ENCODE results near the gene GLB1L3. TPM values are rescaled to one million over a fixed set of nuclear protein-coding genes. Genes with fewer than 3 reads are reported as not detected.
"Not testable (repeated sequence)": the region's sequence is repeated elsewhere in the genome, so short reads cannot be mapped to it uniquely, and the experiment has no call there.

Gene GLB1L3
- total RNA-seq, 2 donors from 2014 or later: 7.3 to 19.3 TPM

DNA sequence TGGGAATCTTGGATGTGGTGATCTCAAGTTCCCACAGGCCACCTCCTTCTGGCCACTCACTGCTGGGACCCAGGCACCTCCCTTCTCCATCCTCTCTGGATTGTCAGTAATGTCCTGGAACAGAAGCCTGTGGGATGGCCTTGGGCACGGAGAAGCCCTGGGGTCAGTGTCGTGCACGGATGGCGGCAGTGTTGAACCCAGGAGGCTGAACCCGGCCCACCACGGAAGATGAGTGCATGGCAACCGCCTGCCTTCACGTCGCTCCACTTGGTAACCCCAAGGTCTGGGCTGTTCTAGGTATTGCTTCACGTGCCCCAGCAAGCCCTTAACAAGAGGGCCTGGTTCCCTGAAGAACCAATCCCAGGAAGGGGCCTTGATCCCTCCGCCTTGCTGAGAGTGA is 30.1 kb upstream of the GLB1L3 start:
- no peaks in the 10 kb centered on the region for H3K9me3 Mint-ChIP-seq
- peaks cover 0 to 4% of the 10 kb centered on the region in 2 donors for H3K36me3 Mint-ChIP-seq
- peak overlapping the region; percentile 40 to 58 for H3K27ac Mint-ChIP-seq
- ATAC-seq (no peak), DNase-seq (ENCODE audit: low spot score in 2 of 2) (no peak)

DNA sequence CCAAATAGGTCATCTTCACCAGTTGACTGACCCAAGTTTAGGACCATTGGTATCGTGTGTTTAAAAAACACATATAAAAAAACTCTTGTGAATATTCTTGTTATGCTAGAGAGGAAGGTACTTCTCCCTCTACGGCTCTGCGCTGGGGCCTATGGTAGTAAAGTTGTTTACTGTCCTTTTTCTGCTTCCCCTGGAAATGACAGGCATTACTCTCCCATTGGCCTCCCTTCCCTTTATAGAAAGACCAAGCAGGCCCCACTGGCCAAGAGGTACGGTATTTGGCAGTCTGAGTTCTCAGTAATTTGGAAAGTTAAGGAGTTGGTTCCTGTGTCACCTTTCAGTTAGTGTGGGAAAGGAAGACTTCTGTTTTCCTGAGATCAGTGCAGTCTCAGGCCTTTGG is 29.5 kb upstream of the GLB1L3 start:
- ATAC-seq (no peak), DNase-seq (ENCODE audit: low spot score in 2 of 2) (no peak)
- peaks cover 0 to 4% of the 10 kb centered on the region in 2 donors for H3K36me3 Mint-ChIP-seq
- H3K27ac Mint-ChIP-seq: peak overlapping the region; percentile 40 to 58
- H3K9me3 Mint-ChIP-seq: no peaks in the 10 kb centered on the region

DNA sequence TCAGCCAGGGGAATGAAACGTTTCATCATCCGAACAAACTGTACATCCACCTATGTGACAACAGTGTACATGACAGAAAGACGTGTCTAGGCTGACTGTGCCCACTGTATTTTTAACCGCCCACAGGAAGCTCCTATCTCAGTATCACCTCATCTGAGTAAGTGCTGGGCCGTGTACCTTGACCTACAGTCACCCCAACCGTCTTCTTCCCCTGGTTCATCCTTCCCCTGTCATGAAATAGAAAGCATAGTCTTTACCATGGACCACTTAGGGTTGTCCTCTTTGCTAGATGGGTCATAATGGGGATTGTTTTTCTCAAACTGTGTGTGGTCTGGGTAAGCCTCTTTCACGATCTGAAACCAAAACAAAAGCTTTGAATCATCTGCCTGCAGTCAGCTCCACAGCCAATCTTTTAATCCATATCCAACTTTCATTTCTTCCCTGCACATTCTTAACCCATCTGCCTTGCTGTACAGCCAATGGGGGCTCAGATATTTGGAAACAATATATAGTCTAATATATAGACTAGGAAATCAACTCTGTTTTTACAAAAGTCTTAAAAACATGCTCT is 27.2 kb upstream of the GLB1L3 start:
- H3K9me3 Mint-ChIP-seq: no peaks in the 10 kb centered on the region
- peak overlapping the region; percentile 40 to 45 for H3K27ac Mint-ChIP-seq
- ATAC-seq (peak; percentile 12 to 14), DNase-seq (ENCODE audit: low spot score in 2 of 2) (no peak)
- peaks cover 4 to 12% of the 10 kb centered on the region in 2 donors for H3K36me3 Mint-ChIP-seq

DNA sequence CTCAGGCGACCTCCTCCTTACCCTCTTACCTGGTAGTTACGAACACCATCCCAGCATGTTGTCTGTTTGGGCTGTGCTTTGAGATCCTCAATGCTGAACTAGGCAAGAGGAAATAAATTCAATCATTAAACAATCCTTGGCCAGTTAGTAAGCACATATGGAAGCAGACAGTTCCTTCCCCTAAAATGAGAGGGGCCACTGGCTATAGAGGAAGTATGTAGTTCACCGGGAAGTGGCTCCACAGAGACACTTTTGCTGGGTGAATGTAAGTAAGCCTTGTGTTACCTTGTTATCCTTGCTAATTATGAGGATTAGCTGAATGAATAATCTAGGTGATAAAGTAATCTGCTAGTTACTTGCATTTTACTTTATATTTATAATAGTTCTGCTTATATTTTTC is 25.9 kb upstream of the GLB1L3 start:
- DNase-seq (ENCODE audit: low spot score in 2 of 2) (no peak), ATAC-seq (no peak)
- no peaks in the 10 kb centered on the region for H3K9me3 Mint-ChIP-seq
- peaks cover 4 to 12% of the 10 kb centered on the region in 2 donors for H3K36me3 Mint-ChIP-seq
- no peak overlapping the region for H3K27ac Mint-ChIP-seq

DNA sequence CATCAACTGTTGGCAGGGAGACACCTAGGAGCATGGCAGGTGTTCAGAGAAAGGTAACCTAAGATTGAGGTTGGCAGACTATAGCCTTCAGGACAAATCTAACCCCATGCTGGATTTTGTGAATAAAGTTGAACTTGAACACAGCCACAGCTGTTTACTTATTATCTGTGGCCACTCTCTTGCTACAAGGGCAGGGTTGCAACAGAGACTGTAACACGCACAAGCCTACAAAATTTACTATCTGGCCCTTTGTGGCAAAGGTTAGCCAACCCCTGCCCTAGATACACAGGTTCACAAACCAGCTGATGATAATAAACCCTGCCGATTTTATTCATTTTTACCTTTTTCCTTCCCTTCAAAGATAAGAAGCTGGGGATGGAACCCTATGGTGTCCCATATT is 25.5 kb upstream of the GLB1L3 start:
- Mint-ChIP-seq H3K27ac (peak overlapping the region in 1 of 2 donors; percentile 45), H3K36me3 (peaks cover 4 to 12% of the 10 kb centered on the region in 2 donors), H3K9me3 (no peaks in the 10 kb centered on the region)
- no peak for ATAC-seq
- no peak for DNase-seq (ENCODE audit: low spot score in 2 of 2)

DNA sequence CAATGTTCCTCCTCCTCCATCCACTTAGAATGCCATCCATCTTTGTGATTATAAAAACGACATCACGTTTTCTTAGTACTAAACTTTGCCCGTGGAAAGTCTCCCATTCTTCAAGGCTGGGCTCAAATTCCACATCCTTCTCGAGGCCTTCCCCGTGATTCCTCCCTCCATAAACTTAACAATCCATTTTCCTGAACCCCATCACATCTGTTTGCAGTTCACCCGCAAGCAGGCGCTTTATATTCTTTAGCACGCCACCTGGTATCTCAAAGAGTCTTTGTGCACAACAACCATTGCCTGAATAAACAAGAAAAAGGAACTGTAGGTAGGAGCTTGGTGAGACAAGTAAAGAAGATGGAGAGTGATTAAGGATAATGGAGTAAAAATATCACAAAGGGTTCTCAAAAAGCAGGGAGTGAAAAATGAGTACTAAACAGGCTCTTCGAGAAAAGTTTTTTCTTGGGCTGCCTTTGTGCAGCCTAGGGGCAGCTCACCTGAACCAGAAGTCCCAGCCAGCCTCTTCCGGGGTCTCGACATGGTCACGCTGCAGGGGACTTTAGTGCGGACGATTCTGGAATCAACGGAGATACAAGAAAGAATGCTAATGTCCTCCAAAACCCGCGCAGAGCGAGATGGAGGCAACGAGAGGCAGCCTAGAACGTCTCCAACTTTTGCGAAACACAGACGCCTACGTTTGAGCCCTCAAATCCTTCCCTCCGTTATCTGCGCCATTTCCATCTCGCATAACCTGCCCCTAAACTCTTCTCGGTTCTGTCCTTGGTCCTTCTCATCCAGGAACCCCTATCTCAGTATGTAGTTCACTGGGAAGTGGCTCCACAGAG is 23.6 kb upstream of the GLB1L3 start:
- Mint-ChIP-seq H3K9me3 (no peaks in the 10 kb centered on the region), H3K27ac (peak overlapping the region; percentile 89 to 91), H3K36me3 (peaks cover 4 to 12% of the 10 kb centered on the region in 2 donors)
- ATAC-seq: peak; percentile 19 to 26
- DNase-seq (ENCODE audit: low spot score in 2 of 2): peak in 1 of 2 donors; percentile 36

DNA sequence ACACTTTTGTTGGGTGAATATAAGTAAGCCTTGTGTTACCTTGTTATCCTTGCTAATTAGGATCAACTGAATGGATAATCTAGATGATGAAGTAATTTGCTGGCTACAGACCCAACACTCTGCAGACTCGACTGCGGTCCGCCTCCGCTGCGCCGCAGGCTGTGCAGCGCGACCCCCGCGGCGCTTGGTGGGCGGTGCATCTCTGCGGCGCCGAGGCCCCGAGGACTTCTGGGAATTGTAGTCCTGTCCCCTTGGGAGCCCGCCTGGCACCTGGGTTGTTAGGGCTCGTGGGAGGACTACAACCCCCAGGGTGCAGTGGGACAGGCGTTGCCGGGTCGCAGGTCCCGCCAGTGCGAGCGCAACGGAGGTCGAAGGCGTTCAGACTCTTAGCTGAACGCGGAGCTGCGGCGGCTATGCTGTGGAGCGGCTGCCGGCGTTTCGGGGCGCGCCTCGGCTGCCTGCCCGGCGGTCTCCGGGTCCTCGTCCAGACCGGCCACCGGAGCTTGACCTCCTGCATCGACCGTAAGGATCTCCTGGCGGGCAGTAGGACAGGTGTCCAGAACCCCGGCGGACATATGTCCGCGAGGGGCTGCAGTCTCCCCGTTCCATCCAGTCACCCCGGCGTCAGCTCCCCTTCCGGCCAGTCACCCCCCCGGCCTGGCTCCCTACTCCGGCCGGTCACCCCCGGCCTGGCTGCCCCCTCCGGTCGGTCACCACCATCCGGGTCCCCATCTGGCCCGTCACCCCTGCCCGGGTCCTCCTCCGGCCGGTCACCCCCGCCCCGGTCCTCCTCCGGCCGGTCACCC is 22.8 kb upstream of the GLB1L3 start, which contains the start of the genes ACAD8 and THYN1:
ACAD8 (plus strand) TSS at position 381 of the 806 bp plus-strand sequence; CDS start at position 414, 33 bp downstream.
THYN1 (minus strand) TSS at position 165 of the 806 bp plus-strand sequence. CDS start 470 bp downstream, outside the sequence.
- no peaks in the 10 kb centered on the region for H3K9me3 Mint-ChIP-seq
- peak within 1 kb of the TSS; percentile 89 to 91 for H3K27ac Mint-ChIP-seq
- ATAC-seq (peak; percentile 99), DNase-seq (ENCODE audit: low spot score in 2 of 2) (peak; percentile 91 to 94)
- peaks cover 0 to 12% of the 10 kb centered on the region in 2 donors for H3K36me3 Mint-ChIP-seq

DNA sequence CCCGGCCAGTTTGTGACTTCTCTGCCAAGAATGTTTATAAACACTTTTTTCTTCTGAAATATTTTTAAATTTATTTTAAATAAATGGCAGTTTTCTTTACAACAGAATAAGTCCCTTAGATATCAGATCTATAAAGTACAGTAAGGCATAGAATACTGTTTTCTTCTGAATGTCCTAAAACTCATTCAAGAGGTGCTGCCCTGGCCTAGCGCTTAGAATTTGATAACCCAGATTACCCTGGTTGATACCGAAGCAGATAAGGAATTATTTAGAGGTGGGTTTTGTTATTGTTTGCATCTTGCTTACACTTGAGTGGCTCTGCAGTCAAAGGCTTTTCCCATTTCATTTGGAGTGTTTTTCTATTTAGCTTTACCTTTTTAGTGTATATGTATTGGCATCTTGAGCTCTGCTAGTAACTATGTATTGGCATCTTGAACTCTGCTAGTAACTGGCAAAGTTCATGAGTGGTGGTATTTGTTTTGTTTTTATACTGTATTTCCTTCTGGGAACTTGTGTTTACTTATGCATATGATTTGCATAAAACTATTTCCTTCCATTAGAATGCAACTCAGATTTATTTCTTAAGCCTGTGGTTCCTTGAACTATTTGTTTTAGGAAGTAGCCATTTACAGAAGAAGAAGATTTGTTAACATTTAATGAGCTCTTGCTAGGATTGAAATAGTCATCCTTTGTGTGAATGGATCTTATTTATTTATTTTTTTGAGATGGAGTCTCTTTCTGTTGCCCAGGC is 21.6 kb upstream of the GLB1L3 start:
- Mint-ChIP-seq H3K36me3 (peaks cover 0 to 12% of the 10 kb centered on the region in 2 donors), H3K27ac (peak overlapping the region; percentile 14 to 91), H3K9me3 (no peaks in the 10 kb centered on the region)
- DNase-seq (ENCODE audit: low spot score in 2 of 2): no peak
- no peak for ATAC-seq

DNA sequence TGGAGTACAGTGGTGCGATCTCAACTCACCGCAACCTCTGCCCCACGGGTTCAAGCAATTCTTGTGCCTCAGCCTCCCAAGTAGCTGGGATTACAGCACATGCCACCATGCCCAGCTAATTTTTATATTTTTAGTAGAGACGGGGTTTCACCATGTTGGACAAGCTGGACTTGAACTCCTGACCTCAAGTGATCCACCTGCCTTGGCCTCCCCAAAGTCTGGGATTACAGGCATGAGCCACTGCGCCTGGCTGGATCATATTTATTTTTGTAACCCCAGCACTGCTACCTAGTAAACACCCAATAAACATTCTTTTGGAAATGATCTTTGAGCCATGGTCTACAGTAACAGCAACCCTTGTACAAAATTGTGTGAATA is 21.0 kb upstream of the GLB1L3 start:
- DNase-seq (ENCODE audit: low spot score in 2 of 2); H3K9me3 Mint-ChIP-seq; ATAC-seq: not testable (repeated sequence)
- Mint-ChIP-seq H3K27ac (peak overlapping the region in 1 of 2 donors; percentile 14), H3K36me3 (peaks cover 0 to 12% of the 10 kb centered on the region in 2 donors)

DNA sequence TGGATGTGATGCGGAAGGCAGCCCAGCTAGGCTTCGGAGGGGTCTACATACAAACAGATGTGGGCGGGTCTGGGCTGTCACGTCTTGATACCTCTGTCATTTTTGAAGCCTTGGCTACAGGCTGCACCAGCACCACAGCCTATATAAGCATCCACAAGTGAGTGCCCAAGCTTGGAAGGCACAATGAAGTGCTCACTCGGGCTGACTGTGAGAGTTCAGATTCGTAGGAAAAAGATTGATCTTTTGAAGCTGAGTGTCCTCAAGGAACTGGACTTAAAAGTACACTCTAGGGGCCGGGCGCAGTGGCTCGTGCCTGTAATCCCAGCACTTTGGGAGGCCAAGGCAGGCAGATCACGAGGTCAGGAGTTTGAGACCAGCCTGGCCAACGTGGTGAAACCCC is 19.1 kb upstream of the GLB1L3 start:
- DNase-seq (ENCODE audit: low spot score in 2 of 2) (no peak), ATAC-seq (no peak)
- H3K27ac Mint-ChIP-seq: no peak overlapping the region
- peaks cover 0 to 10% of the 10 kb centered on the region in 2 donors for H3K36me3 Mint-ChIP-seq
- H3K9me3 Mint-ChIP-seq: no peaks in the 10 kb centered on the region

DNA sequence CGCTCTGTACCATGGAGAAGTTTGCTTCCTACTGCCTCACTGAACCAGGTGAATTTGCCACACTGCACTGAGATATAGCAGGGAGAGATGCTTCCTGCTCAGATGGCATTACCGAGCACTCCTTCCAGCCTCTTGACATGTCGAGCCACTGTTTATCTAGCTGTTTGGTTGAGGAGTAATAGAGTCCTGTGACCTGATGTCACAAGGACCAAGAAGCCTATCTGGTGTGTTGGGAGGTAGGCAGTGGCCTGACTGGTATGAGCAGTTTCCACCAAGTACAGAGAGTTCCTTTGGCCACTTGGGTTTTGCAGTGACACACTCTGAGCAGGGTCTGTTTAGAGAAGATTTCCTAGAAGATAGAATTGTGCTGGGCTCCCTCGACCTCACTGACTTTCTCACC is 17.6 kb upstream of the GLB1L3 start:
- no peak for DNase-seq (ENCODE audit: low spot score in 2 of 2)
- Mint-ChIP-seq H3K27ac (peak overlapping the region in 1 of 2 donors; percentile 74), H3K9me3 (no peaks in the 10 kb centered on the region), H3K36me3 (no peaks in the 10 kb centered on the region)
- no peak for ATAC-seq

DNA sequence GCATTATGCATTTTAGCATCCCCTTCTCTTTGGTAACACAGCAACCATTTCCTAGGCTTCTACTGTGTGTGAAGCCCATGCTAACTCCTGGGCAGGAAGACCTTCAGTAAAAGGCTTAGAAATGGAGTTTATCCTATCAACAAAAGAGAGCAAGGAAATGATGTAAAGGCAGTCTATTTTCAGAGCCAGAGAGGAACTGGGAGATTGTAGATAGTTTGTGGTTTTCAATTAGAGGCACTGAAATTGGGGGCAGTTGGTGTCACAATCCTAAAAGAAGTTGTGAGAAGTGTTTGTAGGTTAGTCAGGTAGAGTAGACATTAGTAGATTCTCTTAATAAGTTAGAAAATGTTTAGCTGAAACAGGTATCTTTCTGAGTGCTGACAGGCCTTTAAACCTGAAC is 15.7 kb upstream of the GLB1L3 start:
- Mint-ChIP-seq H3K36me3 (no peaks in the 10 kb centered on the region), H3K27ac (no peak overlapping the region), H3K9me3 (no peaks in the 10 kb centered on the region)
- no peak for DNase-seq (ENCODE audit: low spot score in 2 of 2)
- no peak for ATAC-seq

DNA sequence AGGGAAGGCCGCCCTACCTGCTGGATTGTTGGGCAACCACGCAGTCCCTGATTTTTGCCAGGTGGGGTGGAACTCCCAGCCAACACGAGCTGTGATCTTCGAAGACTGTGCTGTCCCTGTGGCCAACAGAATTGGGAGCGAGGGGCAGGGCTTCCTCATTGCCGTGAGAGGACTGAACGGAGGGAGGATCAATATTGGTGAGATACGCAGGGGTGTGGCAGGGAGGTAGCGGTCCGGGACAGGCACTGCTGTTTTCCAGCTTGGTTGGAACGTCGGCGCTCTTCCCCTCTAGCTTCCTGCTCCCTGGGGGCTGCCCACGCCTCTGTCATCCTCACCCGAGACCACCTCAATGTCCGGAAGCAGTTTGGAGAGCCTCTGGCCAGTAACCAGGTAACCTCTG is 15.2 kb upstream of the GLB1L3 start:
- DNase-seq (ENCODE audit: low spot score in 2 of 2) (no peak), ATAC-seq (no peak)
- Mint-ChIP-seq H3K27ac (no peak overlapping the region), H3K36me3 (no peaks in the 10 kb centered on the region), H3K9me3 (no peaks in the 10 kb centered on the region)

DNA sequence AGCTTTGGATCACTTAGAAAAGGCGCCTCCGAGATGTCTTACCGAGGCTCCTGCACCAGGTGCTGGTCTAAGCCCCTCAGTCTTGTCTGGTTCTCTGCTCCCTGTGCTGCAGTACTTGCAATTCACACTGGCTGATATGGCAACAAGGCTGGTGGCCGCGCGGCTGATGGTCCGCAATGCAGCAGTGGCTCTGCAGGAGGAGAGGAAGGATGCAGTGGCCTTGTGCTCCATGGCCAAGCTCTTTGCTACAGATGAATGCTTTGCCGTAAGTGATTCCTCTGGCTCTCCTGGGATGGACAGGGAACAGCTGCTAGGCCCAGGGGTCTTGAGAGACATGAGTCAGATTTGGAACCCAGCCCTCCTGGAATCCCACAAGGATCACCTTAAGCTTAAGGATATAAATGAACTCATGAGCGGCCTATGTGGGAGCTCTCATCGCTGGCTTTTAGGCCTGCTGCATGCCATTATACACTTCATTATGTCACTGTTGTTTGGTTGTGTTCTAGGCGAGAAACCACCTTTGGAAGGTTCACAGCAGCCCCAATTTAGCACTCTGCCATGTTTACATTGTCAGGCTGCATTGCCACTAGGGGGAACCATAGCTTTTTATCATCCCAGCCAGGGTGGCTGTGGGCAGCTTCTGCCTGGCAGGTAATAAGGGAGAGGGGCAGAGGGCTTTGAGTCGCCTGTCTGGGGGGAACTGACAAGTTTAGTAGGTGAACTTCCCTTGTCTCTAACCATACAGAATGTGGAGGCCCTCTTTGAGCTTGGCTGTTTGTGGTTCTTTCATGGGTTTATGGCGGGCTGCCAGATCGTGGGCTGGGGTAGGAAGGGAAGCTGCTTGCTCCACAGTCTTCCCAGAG is 14.3 kb upstream of the GLB1L3 start:
- no peaks in the 10 kb centered on the region for H3K36me3 Mint-ChIP-seq

DNA sequence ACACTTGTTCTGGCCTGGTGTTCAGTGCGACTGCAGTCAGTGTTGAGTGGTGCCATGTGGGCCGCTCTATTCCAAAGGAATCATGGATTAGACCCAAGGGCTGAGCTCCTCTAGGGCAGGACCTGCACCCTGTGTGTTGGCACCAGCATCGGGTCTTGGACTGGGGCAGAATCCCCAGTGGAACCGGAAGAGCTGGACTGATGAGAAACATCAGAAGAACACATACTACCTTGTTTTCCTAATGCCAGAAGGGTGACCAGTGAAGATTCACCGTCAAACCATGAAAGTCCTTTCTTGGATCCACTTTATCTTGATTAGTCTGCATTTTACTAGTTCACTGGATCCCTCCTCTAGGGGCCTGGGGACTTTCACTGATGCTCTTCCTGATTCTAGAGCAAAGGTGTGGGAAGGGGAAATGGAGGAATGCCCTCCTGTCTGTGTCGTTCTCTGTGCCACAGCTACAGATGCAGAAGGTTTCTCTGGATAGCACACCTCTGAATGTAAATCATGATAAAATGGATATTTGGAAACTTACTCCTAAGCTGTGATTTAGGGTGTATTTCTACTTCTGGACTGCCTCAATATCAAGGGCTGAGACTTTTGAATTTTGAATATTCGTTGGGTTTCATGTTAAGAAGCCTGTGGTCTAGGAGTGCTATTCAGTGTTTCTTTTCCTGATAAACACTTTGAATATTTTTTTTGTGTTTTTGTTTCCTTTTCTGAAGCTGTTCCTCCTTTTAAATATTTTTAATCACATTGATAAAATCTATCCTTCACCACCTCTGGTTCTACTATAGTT is 11.0 kb upstream of the GLB1L3 start:
- H3K36me3 Mint-ChIP-seq: no peaks in the 10 kb centered on the region
- H3K9me3 Mint-ChIP-seq: no peaks in the 10 kb centered on the region
- ATAC-seq (no peak), DNase-seq (ENCODE audit: low spot score in 2 of 2) (no peak)
- no peak overlapping the region for H3K27ac Mint-ChIP-seq

More for the DNA sequence above, 14.3 kb upstream of the GLB1L3 start:
- peak; percentile 49 to 80 for ATAC-seq
- Mint-ChIP-seq H3K27ac (peak overlapping the region in 1 of 2 donors; percentile 36), H3K9me3 (no peaks in the 10 kb centered on the region)
- peak in 1 of 2 donors; percentile 46 for DNase-seq (ENCODE audit: low spot score in 2 of 2)

Data from activated naive CD4-positive, alpha-beta T cell treated with anti-CD3 and anti-CD28 coated beads, Interleukin-2, amount 50 U/mL, for 72 hours (primary cell).